T-cell (primary cell): Measurements from ENCODE around the gene TSC22D4. TPM values are rescaled to one million over a fixed set of nuclear protein-coding genes. Genes with fewer than 3 reads are reported as not detected.
"Not testable (repeated sequence)": the region's sequence is repeated elsewhere in the genome, so short reads cannot be mapped to it uniquely, and the experiment has no call there.

Source experiments
- ATAC-seq, 4 experiments: fragments of 200-7000 bp in 3 of 4; fragments of 150-1000 bp in 1 of 4; cut with Tn5 transposase; replicated peaks in 1 of 4; 1 replicate in 3 of 4; 2 replicates in 1 of 4; pipeline ENCODE4 v1.10.0; 2021; ENCODE audit warnings: moderate library complexity in 3 of 4, mild to moderate bottlenecking in 2 of 4, moderate number of reproducible peaks in 1 of 4
- CTCF ChIA-PET, 2 donors: fragments of 300-600 bp; sonication (Branson Sonifier 250); formaldehyde crosslinking; loops; one replicate each; lab custom pipeline; 2022; ENCODE audit warnings: antibody characterized with exemption in 2 of 2; lab: Charles Lee
- POLR2A ChIA-PET, 2 donors: fragments of 300-600 bp; sonication (Branson Sonifier 250); formaldehyde crosslinking; loops; one replicate each; lab custom pipeline; 2022; ENCODE audit warnings: antibody characterized with exemption in 2 of 2; lab: Charles Lee
- DNase-seq, 35 experiments: peaks; one replicate each; pipeline versions ENCODE4 v3.0.0 to v3.0.0-alpha.2; 2013 to 2023
- H3K27ac ChIP-seq: one replicate; pipeline ENCODE4 v1.5.1; 2013; ENCODE audit warnings: low read length
- H3K27me3 ChIP-seq, 2 experiments: replicated peaks in 1 of 2; 1 replicate in 1 of 2; 2 replicates in 1 of 2; pipeline versions ENCODE4 v1.6.1 to v1.7.0; 2013; ENCODE audit warnings: low read length in 1 of 2, mixed read lengths in 1 of 2; ENCODE audit not compliant: control insufficient read depth in 2 of 2, insufficient read depth in 2 of 2; ENCODE audit errors: extremely low read depth in 1 of 2
- H3K36me3 ChIP-seq, 2 donors: 1 replicate in 1 of 2; 2 replicates in 1 of 2; pipeline versions ENCODE4 v1.6.1 to v1.7.0; 2013; ENCODE audit warnings: low read length in 1 of 2; ENCODE audit not compliant: control insufficient read depth in 2 of 2, insufficient read depth in 1 of 2; ENCODE audit errors: extremely low read depth in 1 of 2
- H3K4me1 ChIP-seq, 2 experiments: 1 replicate in 1 of 2; 2 replicates in 1 of 2; pipeline versions ENCODE4 v1.6.1 to v1.7.0; 2013; ENCODE audit warnings: low read length in 2 of 2, mixed read lengths in 1 of 2; ENCODE audit not compliant: insufficient read depth in 2 of 2, control insufficient read depth in 1 of 2; ENCODE audit errors: extremely low read depth in 1 of 2
- H3K4me3 ChIP-seq, 2 donors: 1 replicate in 1 of 2; 2 replicates in 1 of 2; pipeline versions ENCODE4 v1.5.1 to v1.7.0; 2013; ENCODE audit warnings: mild to moderate bottlenecking in 2 of 2, low read length in 1 of 2, moderate library complexity in 1 of 2; ENCODE audit not compliant: control insufficient read depth in 1 of 2; ENCODE audit errors: extremely low read depth in 1 of 2
- H3K9me3 ChIP-seq: 2 replicates; pipeline ENCODE4 v1.7.0; 2013
- H3K27ac Mint-ChIP-seq, 2 donors: one replicate each; pipeline ENCODE4 v1.8.0; 2020 to 2021; ENCODE audit warnings: mild to moderate bottlenecking in 2 of 2, mixed read lengths in 2 of 2
- H3K27me3 Mint-ChIP-seq, 2 donors: one replicate each; pipeline ENCODE4 v1.8.0; 2021 to 2022; ENCODE audit warnings: mixed read lengths in 2 of 2
- H3K36me3 Mint-ChIP-seq: one replicate; pipeline ENCODE4 v1.8.0; 2021; ENCODE audit warnings: mixed read lengths
- H3K4me1 Mint-ChIP-seq, 3 donors: one replicate each; pipeline ENCODE4 v1.8.0; 2020 to 2022; ENCODE audit warnings: mixed read lengths in 3 of 3, mild to moderate bottlenecking in 1 of 3
- H3K4me3 Mint-ChIP-seq, 3 donors: one replicate each; pipeline ENCODE4 v1.8.0; 2020 to 2022; ENCODE audit warnings: mild to moderate bottlenecking in 3 of 3, mixed read lengths in 3 of 3, moderate library complexity in 3 of 3
- H3K9me3 Mint-ChIP-seq, 3 donors: one replicate each; pipeline ENCODE4 v1.8.0; 2020 to 2022; ENCODE audit warnings: mixed read lengths in 3 of 3
- WGBS: methylation state at CpG from one replicate; pipeline ENCODE4 v1.1.5; 2013; ENCODE audit warnings: missing lambda C conversion rate; ENCODE audit not compliant: insufficient coverage; 5-methylcytosine and 5-hydroxymethylcytosine counted together
- total RNA-seq, 35 experiments: library from RNA in 6 of 35; stranded (reverse) in 6 of 35; fragments of 120-200 nt in 1 of 35; gene quantifications; one replicate each; pipeline versions ENCODE4 v1.2.1 to v1.2.4 and lab custom pipeline; 2013 to 2026

TSC22D4 gene
- total RNA-seq, 5 donors from 2014 or later (not counting 1 experiment from before 2014, with no cell fraction given), result 85.2 to 160 (median 148) TPM

- H3K27ac Mint-ChIP-seq, result peak overlapping the region; percentile 64 to 65
- H3K27me3 Mint-ChIP-seq, result no peaks in the 10 kb centered on the region
- H3K4me3 ChIP-seq, result no peak overlapping the region
- DNase-seq (no peak), ATAC-seq (peak; percentile 15 to 49 (median 44))
- no peak overlapping the region for H3K27ac ChIP-seq
- H3K36me3 ChIP-seq, result no peaks in the 10 kb centered on the region
- CTCF ChIA-PET, result no interaction called here
- WGBS, result 55% methylated on average over 12 of the region's 14 CpGs
- peaks cover 7 to 18% (median 7%) of the 10 kb centered on the region in 3 donors for H3K4me1 Mint-ChIP-seq
- H3K36me3 Mint-ChIP-seq, result no peaks in the 10 kb centered on the region
- no peaks in the 10 kb centered on the region for H3K27me3 ChIP-seq
- H3K9me3 ChIP-seq, result no peaks in the 10 kb centered on the region
- POLR2A ChIA-PET, result interaction anchor here in 1 of 2 donors (0.6 kb wide), 1 partner anchor 261 kb away, joined by 3 read pairs; no protein-coding TSS in a partner anchor
- H3K9me3 Mint-ChIP-seq, result no peaks in the 10 kb centered on the region
- no peak overlapping the region for H3K4me3 Mint-ChIP-seq
- peaks cover 2 to 12% of the 10 kb centered on the region in 2 experiments for H3K4me1 ChIP-seq
These were observed 34.4 kb downstream of the TSC22D4 start for GRCh38 chr7:100444311-100445278.

GRCh38 chr7:100443096-100443840, 35.7 kb downstream of the TSC22D4 start:
- Histone ChIP-seq H3K27ac (no peak overlapping the region), H3K4me1 (peaks cover 2 to 12% of the 10 kb centered on the region in 2 experiments), H3K36me3 (no peaks in the 10 kb centered on the region), H3K9me3 (no peaks in the 10 kb centered on the region), H3K27me3 (no peaks in the 10 kb centered on the region), H3K4me3 (no peak overlapping the region)
- 98% methylated on average over 8 of the region's 9 CpGs for WGBS
- Mint-ChIP-seq H3K27me3 (no peaks in the 10 kb centered on the region), H3K4me3 (no peak overlapping the region), H3K36me3 (no peaks in the 10 kb centered on the region), H3K27ac (peak overlapping the region in 1 of 2 donors; percentile 34), H3K9me3 (no peaks in the 10 kb centered on the region), H3K4me1 (peaks cover 7 to 15% (median 7%) of the 10 kb centered on the region in 3 donors)
- ChIA-PET CTCF (interaction anchor here in 1 of 2 donors (0.7 kb wide), 1 partner anchor 12 kb away, joined by 3 read pairs; no protein-coding TSS in a partner anchor), POLR2A (interaction anchor here in 1 of 2 donors (0.6 kb wide), 1 partner anchor 35 kb away, joined by 6 read pairs; no protein-coding TSS in a partner anchor)
- no peak for DNase-seq
- ATAC-seq, result no peak

- WGBS, result 83% methylated on average over 4 of the region's 11 CpGs
- ATAC-seq, result no peak
- ChIA-PET POLR2A (interaction anchor here in 1 of 2 donors (0.8 kb wide), 1 partner anchor 14 kb away, joined by 4 read pairs; the partner anchor contains the start of gene ZCWPW1), CTCF (interaction anchor here in 1 of 2 donors (0.5 kb wide), 1 partner anchor 256 kb away, joined by 4 read pairs; no protein-coding TSS in a partner anchor)
- Histone ChIP-seq H3K4me1 (peaks cover 2 to 15% of the 10 kb centered on the region in 2 experiments), H3K27ac (no peak overlapping the region), H3K9me3 (no peaks in the 10 kb centered on the region), H3K27me3 (no peaks in the 10 kb centered on the region), H3K4me3 (no peak overlapping the region), H3K36me3 (no peaks in the 10 kb centered on the region)
- no peaks in the 10 kb centered on the region for H3K36me3 Mint-ChIP-seq
- no peak overlapping the region for H3K27ac Mint-ChIP-seq
- no peak for DNase-seq
- no peaks in the 10 kb centered on the region for H3K9me3 Mint-ChIP-seq
- H3K4me3 Mint-ChIP-seq, result no peak overlapping the region
- peaks cover 7 to 15% (median 8%) of the 10 kb centered on the region in 3 donors for H3K4me1 Mint-ChIP-seq
- no peaks in the 10 kb centered on the region for H3K27me3 Mint-ChIP-seq
These were observed 37.1 kb downstream of the TSC22D4 start for GRCh38 chr7:100441641-100442535.

- DNase-seq, H3K27me3 Mint-ChIP-seq, H3K27ac ChIP-seq, H3K4me3 ChIP-seq, H3K4me3 Mint-ChIP-seq, ATAC-seq, H3K27ac Mint-ChIP-seq, H3K27me3 ChIP-seq, H3K36me3 ChIP-seq, H3K36me3 Mint-ChIP-seq, H3K9me3 Mint-ChIP-seq, H3K9me3 ChIP-seq: not testable (repeated sequence)
- CTCF ChIA-PET, result interaction anchor here in 1 of 2 donors (0.7 kb wide), 1 partner anchor 15 kb away, joined by 3 read pairs; no protein-coding TSS in a partner anchor
- POLR2A ChIA-PET, result interaction anchor here in 1 of 2 donors (0.7 kb wide), 1 partner anchor 238 kb away, joined by 3 read pairs; no protein-coding TSS in a partner anchor
- peaks cover 13 to 24% (median 14%) of the 10 kb centered on the region in 3 donors for H3K4me1 Mint-ChIP-seq
- WGBS, result 92% methylated on average over 6 of the region's 7 CpGs
- peaks cover 8 to 21% of the 10 kb centered on the region in 2 experiments for H3K4me1 ChIP-seq
These were observed 39.8 kb downstream of the TSC22D4 start for GRCh38 chr7:100439244-100439643.

GRCh38 chr7:100438731-100439130, 40.3 kb downstream of the TSC22D4 start:
- not testable (repeated sequence) for H3K9me3 ChIP-seq, H3K9me3 Mint-ChIP-seq, H3K36me3 ChIP-seq, H3K27me3 ChIP-seq, H3K27ac ChIP-seq, H3K4me3 ChIP-seq, ATAC-seq, H3K27me3 Mint-ChIP-seq, H3K4me3 Mint-ChIP-seq, H3K27ac Mint-ChIP-seq
- H3K36me3 Mint-ChIP-seq, result peaks cover 13% of the 10 kb centered on the region
- H3K4me1 ChIP-seq, result peaks cover 11 to 26% of the 10 kb centered on the region in 2 experiments
- peak in 1 of 35 experiments; percentile 5 for DNase-seq
- peaks cover 18 to 28% (median 19%) of the 10 kb centered on the region in 3 donors for H3K4me1 Mint-ChIP-seq
- ChIA-PET CTCF (interaction anchor here (0.6 to 0.7 kb wide), 3 partner anchors 12 to 221 kb away, joined by 3 to 7 read pairs (median 3); no protein-coding TSS in a partner anchor), POLR2A (interaction anchor here in 1 of 2 donors (0.6 kb wide), 1 partner anchor 271 kb away, joined by 5 read pairs; no protein-coding TSS in a partner anchor)
- WGBS, result 92% methylated on average over 2 of the region's 8 CpGs
